PC-9 (cell line): ENCODE measurements around the gene CNTNAP2. TPM values are rescaled to one million over a fixed set of nuclear protein-coding genes. Genes with fewer than 3 reads are reported as not detected.

Source experiments
- BruUV-seq: library from RNA; stranded (reverse); fragments of 400-500 nt; replicated peaks from 2 replicates; lab custom pipeline; 2021; lab: Mats Ljungman, UMichigan
- CTCF ChIA-PET: fragments of 300-600 bp; sonication (Branson Sonifier 250); formaldehyde crosslinking; loops from one replicate; lab custom pipeline; 2022; ENCODE audit warnings: antibody characterized with exemption; lab: Charles Lee
- POLR2A ChIA-PET: fragments of 300-600 bp; sonication (Branson Sonifier 250); formaldehyde crosslinking; loops from one replicate; lab custom pipeline; 2022; ENCODE audit warnings: antibody characterized with exemption; ENCODE audit not compliant: unreplicated experiment; lab: Charles Lee
- DNase-seq, 2 experiments: peaks; one replicate each; pipeline versions ENCODE4 v3.0.0 to v3.0.0-alpha.2; 2015 to 2022; ENCODE audit warnings: mixed read lengths in 1 of 2
- H2AFZ ChIP-seq: fragments of 200-600 bp; sonication (generic); 2 replicates; pipeline ENCODE4 v1.8.1; 2017; ENCODE audit warnings: antibody characterized with exemption
- H3F3A ChIP-seq: fragments of 200-600 bp; sonication (generic); 2 replicates; pipeline ENCODE4 v1.8.1; 2017; ENCODE audit warnings: antibody characterized with exemption, mild to moderate bottlenecking, low read depth; ENCODE audit not compliant: insufficient read depth
- H3K27ac ChIP-seq: fragments of 200-600 bp; sonication (generic); 2 replicates; pipeline ENCODE4 v1.6.1; 2016; ENCODE audit warnings: mixed run types
- H3K27me3 ChIP-seq: fragments of 200-600 bp; sonication (generic); 2 replicates; pipeline ENCODE4 v1.6.1; 2016; ENCODE audit warnings: low read depth, mixed run types; ENCODE audit not compliant: insufficient read depth
- H3K36me3 ChIP-seq: fragments of 200-600 bp; sonication (generic); 2 replicates; pipeline ENCODE4 v1.6.1; 2016; ENCODE audit warnings: low read depth, mixed run types
- H3K4me1 ChIP-seq: fragments of 200-600 bp; sonication (generic); replicated peaks from 2 replicates; pipeline ENCODE4 v1.6.1; 2016; ENCODE audit warnings: mixed run types; ENCODE audit not compliant: insufficient read depth
- H3K4me2 ChIP-seq: fragments of 200-600 bp; sonication (generic); 2 replicates; pipeline ENCODE4 v1.6.1; 2017; ENCODE audit warnings: mixed run types
- H3K4me3 ChIP-seq: fragments of 200-600 bp; sonication (generic); 2 replicates; pipeline ENCODE4 v1.6.1; 2016; ENCODE audit warnings: mixed run types
- H3K79me2 ChIP-seq: fragments of 200-600 bp; sonication (generic); 2 replicates; pipeline ENCODE4 v1.6.1; 2017; ENCODE audit warnings: low read depth, mixed run types
- H3K9me2 ChIP-seq: fragments of 200-600 bp; sonication (generic); 2 replicates; pipeline ENCODE4 v1.8.1; 2017; ENCODE audit warnings: mild to moderate bottlenecking; ENCODE audit not compliant: insufficient read depth
- H3K9me3 ChIP-seq: fragments of 200-600 bp; sonication (generic); 2 replicates; pipeline ENCODE4 v1.8.1; 2016; ENCODE audit warnings: low read depth; ENCODE audit not compliant: insufficient read depth
- H4K20me1 ChIP-seq: fragments of 200-600 bp; sonication (generic); 2 replicates; pipeline ENCODE4 v1.8.1; 2017; ENCODE audit not compliant: insufficient read depth
- EZH2 ChIP-seq: fragments of 200-600 bp; sonication (generic); IDR thresholded peaks from 2 replicates; pipeline ENCODE4 v1.8.0; 2017; ENCODE audit warnings: antibody characterized with exemption, low read depth
- intact Hi-C: fragments of 100-400 bp; cut with micrococcal nuclease; formaldehyde crosslinking; loops from one replicate; pipeline ENCODE4 v1.10.0; 2022; ENCODE audit not compliant: unreplicated experiment
- total RNA-seq: library from RNA; stranded (reverse); gene quantifications from 2 replicates; pipeline ENCODE4 v1.2.3, GENCODE V29; 2021
- TF ChIP-seq, protein P1 (sequence below): fragments of 200-600 bp; sonication (generic); conservative IDR thresholded peaks from 2 replicates; pipeline ENCODE4 v1.6.1; 2017; ENCODE audit warnings: mixed run types, antibody characterized with exemption, mild to moderate bottlenecking, moderate library complexity

The CNTNAP2 gene
- total RNA-seq, 1 experiment from 2014 or later, result not detected

DNA sequence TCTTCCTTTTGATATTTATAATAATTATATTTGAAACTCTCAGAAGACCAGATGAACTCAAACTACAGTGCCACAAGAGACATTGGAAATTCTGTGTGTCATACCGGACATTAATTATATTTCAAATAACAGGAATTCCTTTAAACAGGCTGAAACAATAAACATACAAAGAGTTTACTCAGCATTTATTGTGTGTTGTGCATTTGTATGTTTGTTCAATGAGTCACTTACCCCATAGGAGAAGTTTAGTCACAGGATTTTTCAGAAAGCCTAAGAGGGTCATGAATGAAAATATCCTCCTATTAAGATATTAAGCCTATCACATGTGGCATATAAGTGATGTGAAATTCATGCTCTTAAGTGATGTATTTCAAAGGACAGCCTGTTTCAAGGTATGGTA lies 566.8 kb downstream of the CNTNAP2 start:
- POLR2A ChIA-PET, result no interaction called here
- H2AFZ ChIP-seq, result no peak overlapping the region
- H3K4me3 ChIP-seq, result no peak overlapping the region
- CTCF ChIA-PET, result no interaction called here
- no peak overlapping the region for H3K27ac ChIP-seq
- H4K20me1 ChIP-seq, result no peaks in the 10 kb centered on the region
- intact Hi-C loops, result no loop called here
- H3F3A ChIP-seq, result no peaks in the 10 kb centered on the region
- DNase-seq, result peak in 1 of 2 experiments; percentile 42
- no TSS peak for BruUV-seq
- H3K4me1 ChIP-seq, result no peaks in the 10 kb centered on the region
- H3K9me2 ChIP-seq, result no peaks in the 10 kb centered on the region
- no peaks in the 10 kb centered on the region for H3K9me3 ChIP-seq
- H3K36me3 ChIP-seq, result no peaks in the 10 kb centered on the region
- H3K79me2 ChIP-seq, result no peaks in the 10 kb centered on the region
- H3K27me3 ChIP-seq, result no peaks in the 10 kb centered on the region
- TF ChIP-seq, protein P1, sequence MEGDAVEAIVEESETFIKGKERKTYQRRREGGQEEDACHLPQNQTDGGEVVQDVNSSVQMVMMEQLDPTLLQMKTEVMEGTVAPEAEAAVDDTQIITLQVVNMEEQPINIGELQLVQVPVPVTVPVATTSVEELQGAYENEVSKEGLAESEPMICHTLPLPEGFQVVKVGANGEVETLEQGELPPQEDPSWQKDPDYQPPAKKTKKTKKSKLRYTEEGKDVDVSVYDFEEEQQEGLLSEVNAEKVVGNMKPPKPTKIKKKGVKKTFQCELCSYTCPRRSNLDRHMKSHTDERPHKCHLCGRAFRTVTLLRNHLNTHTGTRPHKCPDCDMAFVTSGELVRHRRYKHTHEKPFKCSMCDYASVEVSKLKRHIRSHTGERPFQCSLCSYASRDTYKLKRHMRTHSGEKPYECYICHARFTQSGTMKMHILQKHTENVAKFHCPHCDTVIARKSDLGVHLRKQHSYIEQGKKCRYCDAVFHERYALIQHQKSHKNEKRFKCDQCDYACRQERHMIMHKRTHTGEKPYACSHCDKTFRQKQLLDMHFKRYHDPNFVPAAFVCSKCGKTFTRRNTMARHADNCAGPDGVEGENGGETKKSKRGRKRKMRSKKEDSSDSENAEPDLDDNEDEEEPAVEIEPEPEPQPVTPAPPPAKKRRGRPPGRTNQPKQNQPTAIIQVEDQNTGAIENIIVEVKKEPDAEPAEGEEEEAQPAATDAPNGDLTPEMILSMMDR, result no peak
- TF ChIP-seq EZH2, result no peak
- H3K4me2 ChIP-seq, result no peak overlapping the region

DNA sequence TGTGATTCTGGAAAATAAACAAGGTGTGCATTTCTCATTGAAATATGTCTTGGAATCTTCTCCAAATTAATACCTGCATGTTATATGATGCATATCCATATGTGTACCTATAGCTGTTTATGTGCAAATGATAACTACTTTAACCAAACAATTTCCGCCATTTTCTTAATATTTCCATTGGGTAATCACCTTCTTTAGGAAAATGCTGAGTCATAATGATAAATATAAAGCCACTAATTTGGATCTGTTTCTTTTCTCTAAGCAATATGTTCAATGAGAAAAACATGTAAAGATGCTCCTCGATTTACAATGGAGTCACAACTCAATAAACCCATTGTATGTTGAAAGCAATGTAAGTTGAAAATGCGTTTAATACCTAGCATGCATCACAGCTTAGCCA lies 574.4 kb downstream of the CNTNAP2 start:
- Histone ChIP-seq H3K9me3 (no peaks in the 10 kb centered on the region), H4K20me1 (no peaks in the 10 kb centered on the region), H3K79me2 (no peaks in the 10 kb centered on the region), H3K36me3 (no peaks in the 10 kb centered on the region), H2AFZ (0 out of 2 replicates have a peak overlapping the region, but pooled peaks have one; percentile 40), H3K4me2 (no peak overlapping the region), H3K27ac (no peak overlapping the region), H3K4me3 (no peak overlapping the region), H3K9me2 (no peaks in the 10 kb centered on the region), H3K27me3 (no peaks in the 10 kb centered on the region), H3F3A (no peaks in the 10 kb centered on the region), H3K4me1 (no peaks in the 10 kb centered on the region)
- no peak for TF ChIP-seq EZH2
- TF ChIP-seq, protein P1, result no peak
- ChIA-PET POLR2A (no interaction called here), CTCF (no interaction called here)
- no TSS peak for BruUV-seq
- no peak for DNase-seq
- intact Hi-C loops, result no loop called here

DNA sequence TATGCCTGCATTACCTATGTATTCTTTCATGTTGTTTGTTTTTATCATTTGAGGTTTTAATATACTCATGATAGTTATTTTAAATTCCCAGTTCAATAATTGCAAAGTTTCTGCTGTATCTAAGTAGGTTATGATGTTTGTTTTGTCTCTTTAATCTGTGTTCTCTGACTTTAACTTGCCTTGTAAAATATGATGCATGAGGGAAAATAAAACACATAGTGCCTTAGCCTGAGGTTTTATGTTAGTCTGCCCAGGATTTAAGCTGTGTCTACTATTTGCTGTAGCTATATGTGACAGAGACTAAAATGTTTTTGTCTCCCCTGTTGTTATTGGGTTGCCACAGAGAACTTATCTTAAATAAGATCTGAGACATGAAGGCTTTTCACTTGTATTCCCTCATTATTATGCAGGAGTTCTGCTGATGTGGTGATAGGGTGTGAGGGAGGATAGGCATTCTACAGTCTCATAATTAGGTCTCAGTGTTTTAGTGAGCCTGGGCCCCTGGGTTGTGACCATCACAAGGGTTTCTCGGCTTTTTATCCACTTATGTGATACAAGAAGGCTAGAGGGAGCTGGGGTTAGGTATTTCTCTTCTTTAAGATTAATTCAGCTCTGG lies 582.5 kb downstream of the CNTNAP2 start:
- no peak for DNase-seq
- intact Hi-C loops, result no loop called here
- H3K4me3 ChIP-seq, result no peak overlapping the region
- H3K9me2 ChIP-seq, result no peaks in the 10 kb centered on the region
- POLR2A ChIA-PET, result no interaction called here
- H2AFZ ChIP-seq, result no peak overlapping the region
- TF ChIP-seq, protein P1, result no peak
- no peak for TF ChIP-seq EZH2
- no peak overlapping the region for H3K27ac ChIP-seq
- H3K36me3 ChIP-seq, result no peaks in the 10 kb centered on the region
- no peaks in the 10 kb centered on the region for H3K4me1 ChIP-seq
- H3K4me2 ChIP-seq, result no peak overlapping the region
- no peaks in the 10 kb centered on the region for H3K79me2 ChIP-seq
- no peaks in the 10 kb centered on the region for H4K20me1 ChIP-seq
- CTCF ChIA-PET, result no interaction called here
- H3F3A ChIP-seq, result no peaks in the 10 kb centered on the region
- no peaks in the 10 kb centered on the region for H3K9me3 ChIP-seq
- no peaks in the 10 kb centered on the region for H3K27me3 ChIP-seq
- no TSS peak for BruUV-seq
